Activated CD4-positive, alpha-beta T cell treated with anti-CD3 and anti-CD28 coated beads, Interleukin-2, amount 10 ng/mL, durations not matched to agents 7 days and 5 days (primary cell): ENCODE data around the gene TTC36. TPM values are rescaled to one million over a fixed set of nuclear protein-coding genes. Genes with fewer than 3 reads are reported as not detected.

ENCODE experiments used
- CTCF ChIA-PET: fragments of 350-600 bp; sonication (Branson Sonifier 250); formaldehyde crosslinking; loops from one replicate; lab custom pipeline; 2021; ENCODE audit warnings: antibody characterized with exemption; lab: Charles Lee
- POLR2A ChIA-PET: fragments of 350-600 bp; sonication (Branson Sonifier 250); formaldehyde crosslinking; loops from one replicate; lab custom pipeline; 2021; ENCODE audit warnings: antibody characterized with exemption; lab: Charles Lee
- DNase-seq: peaks from one replicate; pipeline ENCODE4 v3.0.0-alpha.2; 2020
- H3K27ac Mint-ChIP-seq: one replicate; pipeline ENCODE4 v1.8.0; 2021; ENCODE audit warnings: mild to moderate bottlenecking, moderate library complexity, mixed read lengths
- H3K27me3 Mint-ChIP-seq: one replicate; pipeline ENCODE4 v1.8.0; 2021; ENCODE audit warnings: mixed read lengths
- H3K36me3 Mint-ChIP-seq: one replicate; pipeline ENCODE4 v1.8.0; 2021; ENCODE audit warnings: low read depth, mixed read lengths
- H3K4me1 Mint-ChIP-seq: one replicate; pipeline ENCODE4 v1.8.0; 2021; ENCODE audit warnings: mixed read lengths
- H3K4me3 Mint-ChIP-seq: one replicate; pipeline ENCODE4 v1.8.0; 2021; ENCODE audit warnings: mild to moderate bottlenecking, moderate library complexity, mixed read lengths
- H3K9me3 Mint-ChIP-seq: one replicate; pipeline ENCODE4 v1.8.0; 2021; ENCODE audit warnings: mixed read lengths
- total RNA-seq, 2 experiments: library from RNA; stranded (reverse); gene quantifications; one replicate each; pipeline ENCODE4 v1.2.3, GENCODE V29; 2021

Gene TTC36
- total RNA-seq, 2 experiments from 2014 or later = 1.1 to 1.8 TPM

GRCh38 chr11:118533769-118534729 is 6.8 kb downstream of the TTC36 start:
- Mint-ChIP-seq H3K27me3 (no peaks in the 10 kb centered on the region), H3K4me3 (no peak overlapping the region), H3K9me3 (no peaks in the 10 kb centered on the region), H3K4me1 (peaks cover 20% of the 10 kb centered on the region), H3K27ac (no peak overlapping the region), H3K36me3 (no peaks in the 10 kb centered on the region)
- CTCF ChIA-PET = interaction anchor here (0.5 to 1.3 kb wide), 5 partner anchors 8 to 472 kb away, joined by 3 read pairs; no protein-coding TSS in a partner anchor
- DNase-seq = no peak
- POLR2A ChIA-PET = no interaction called here

- H3K4me3 Mint-ChIP-seq = no peak overlapping the region
- DNase-seq = no peak
- ChIA-PET CTCF (interaction anchor here (1.1 kb wide), 1 partner anchor 10 kb away, joined by 3 read pairs; no protein-coding TSS in a partner anchor), POLR2A (no interaction called here)
- H3K9me3 Mint-ChIP-seq = no peaks in the 10 kb centered on the region
- no peaks in the 10 kb centered on the region for H3K27me3 Mint-ChIP-seq
- H3K4me1 Mint-ChIP-seq = peaks cover 8% of the 10 kb centered on the region
- H3K36me3 Mint-ChIP-seq = no peaks in the 10 kb centered on the region
- no peak overlapping the region for H3K27ac Mint-ChIP-seq
Measured at GRCh38 chr11:118535261-118535660, 8.0 kb downstream of the TTC36 start.

GRCh38 chr11:118536726-118537125 is 9.5 kb downstream of the TTC36 start:
- Mint-ChIP-seq H3K4me1 (peaks cover 2% of the 10 kb centered on the region), H3K27me3 (no peaks in the 10 kb centered on the region), H3K36me3 (no peaks in the 10 kb centered on the region), H3K4me3 (no peak overlapping the region), H3K27ac (no peak overlapping the region), H3K9me3 (no peaks in the 10 kb centered on the region)
- DNase-seq = no peak
- ChIA-PET POLR2A (no interaction called here), CTCF (no interaction called here)

- Mint-ChIP-seq H3K27ac (no peak overlapping the region), H3K36me3 (no peaks in the 10 kb centered on the region), H3K27me3 (no peaks in the 10 kb centered on the region), H3K4me1 (no peaks in the 10 kb centered on the region), H3K9me3 (no peaks in the 10 kb centered on the region), H3K4me3 (no peak overlapping the region)
- DNase-seq = no peak
- POLR2A ChIA-PET = no interaction called here
- CTCF ChIA-PET = no interaction called here
Measured at GRCh38 chr11:118537409-118537980, 10.2 kb downstream of the TTC36 start.

GRCh38 chr11:118544010-118544646 is 16.9 kb downstream of the TTC36 start:
- Mint-ChIP-seq H3K4me3 (no peak overlapping the region), H3K27me3 (no peaks in the 10 kb centered on the region), H3K27ac (no peak overlapping the region), H3K36me3 (no peaks in the 10 kb centered on the region), H3K9me3 (no peaks in the 10 kb centered on the region), H3K4me1 (no peaks in the 10 kb centered on the region)
- no peak for DNase-seq
- POLR2A ChIA-PET = no interaction called here
- CTCF ChIA-PET = interaction anchor here (0.9 kb wide), 1 partner anchor 10 kb away, joined by 3 read pairs; no protein-coding TSS in a partner anchor

GRCh38 chr11:118544647-118545010 is 17.4 kb downstream of the TTC36 start:
- H3K27ac Mint-ChIP-seq = no peak overlapping the region
- CTCF ChIA-PET = interaction anchor here (0.9 kb wide), 1 partner anchor 11 kb away, joined by 3 read pairs; no protein-coding TSS in a partner anchor
- no peaks in the 10 kb centered on the region for H3K4me1 Mint-ChIP-seq
- DNase-seq = no peak
- H3K9me3 Mint-ChIP-seq = no peaks in the 10 kb centered on the region
- no peaks in the 10 kb centered on the region for H3K27me3 Mint-ChIP-seq
- H3K4me3 Mint-ChIP-seq = no peak overlapping the region
- POLR2A ChIA-PET = no interaction called here
- H3K36me3 Mint-ChIP-seq = no peaks in the 10 kb centered on the region

GRCh38 chr11:118545533-118545932 is 18.3 kb downstream of the TTC36 start:
- Mint-ChIP-seq H3K27me3 (no peaks in the 10 kb centered on the region), H3K9me3 (no peaks in the 10 kb centered on the region), H3K36me3 (no peaks in the 10 kb centered on the region), H3K4me1 (no peaks in the 10 kb centered on the region), H3K27ac (no peak overlapping the region), H3K4me3 (no peak overlapping the region)
- ChIA-PET POLR2A (no interaction called here), CTCF (no interaction called here)
- no peak for DNase-seq

- H3K4me3 Mint-ChIP-seq = no peak overlapping the region
- H3K4me1 Mint-ChIP-seq = no peaks in the 10 kb centered on the region
- H3K36me3 Mint-ChIP-seq = peaks cover 2% of the 10 kb centered on the region
- H3K27ac Mint-ChIP-seq = no peak overlapping the region
- H3K27me3 Mint-ChIP-seq = no peaks in the 10 kb centered on the region
- DNase-seq = no peak
- ChIA-PET POLR2A (no interaction called here), CTCF (interaction anchor here (0.6 to 1.3 kb wide), 4 partner anchors 10 to 188 kb away, joined by 3 to 5 read pairs (median 3); partner anchors contain the start of gene UBE4A)
- H3K9me3 Mint-ChIP-seq = no peaks in the 10 kb centered on the region
Measured at GRCh38 chr11:118547132-118547531, 19.9 kb downstream of the TTC36 start.

- Mint-ChIP-seq H3K9me3 (no peaks in the 10 kb centered on the region), H3K4me3 (no peak overlapping the region), H3K27ac (no peak overlapping the region), H3K27me3 (no peaks in the 10 kb centered on the region), H3K36me3 (peaks cover 3% of the 10 kb centered on the region), H3K4me1 (no peaks in the 10 kb centered on the region)
- DNase-seq = no peak
- CTCF ChIA-PET = interaction anchor here (1.0 to 1.5 kb wide), 3 partner anchors 24 to 202 kb away, joined by 3 to 6 read pairs (median 3); no protein-coding TSS in a partner anchor
- POLR2A ChIA-PET = no interaction called here
Measured at GRCh38 chr11:118552341-118552740, 25.1 kb downstream of the TTC36 start.

- Mint-ChIP-seq H3K4me3 (no peak overlapping the region), H3K36me3 (no peaks in the 10 kb centered on the region), H3K27me3 (no peaks in the 10 kb centered on the region), H3K4me1 (peaks cover 16% of the 10 kb centered on the region), H3K9me3 (no peaks in the 10 kb centered on the region), H3K27ac (no peak overlapping the region)
- DNase-seq = no peak
- ChIA-PET POLR2A (no interaction called here), CTCF (no interaction called here)
Measured at GRCh38 chr11:118560806-118561205, 33.5 kb downstream of the TTC36 start.

GRCh38 chr11:118565051-118565450 is 37.8 kb downstream of the TTC36 start:
- ChIA-PET CTCF (no interaction called here), POLR2A (no interaction called here)
- H3K4me1 Mint-ChIP-seq = peaks cover 21% of the 10 kb centered on the region
- peak overlapping the region; percentile 92 for H3K4me3 Mint-ChIP-seq
- no peak for DNase-seq
- H3K36me3 Mint-ChIP-seq = no peaks in the 10 kb centered on the region
- H3K9me3 Mint-ChIP-seq = no peaks in the 10 kb centered on the region
- no peaks in the 10 kb centered on the region for H3K27me3 Mint-ChIP-seq
- peak overlapping the region; percentile 28 for H3K27ac Mint-ChIP-seq

GRCh38 chr11:118569670-118570069 is 42.4 kb downstream of the TTC36 start:
- Mint-ChIP-seq H3K4me1 (peaks cover 37% of the 10 kb centered on the region), H3K4me3 (no peak overlapping the region), H3K27ac (no peak overlapping the region), H3K36me3 (no peaks in the 10 kb centered on the region), H3K27me3 (no peaks in the 10 kb centered on the region), H3K9me3 (no peaks in the 10 kb centered on the region)
- DNase-seq = no peak
- CTCF ChIA-PET = interaction anchor here (1.7 kb wide), 1 partner anchor 23 kb away, joined by 3 read pairs; no protein-coding TSS in a partner anchor
- POLR2A ChIA-PET = interaction anchor here (0.7 kb wide), 1 partner anchor 155 kb away, joined by 5 read pairs; no protein-coding TSS in a partner anchor
